Stomach smooth muscle (tissue), 2 donors: ENCODE data around the gene TENM4.

Experiments used
- H3K27ac ChIP-seq: one replicate; pipeline ENCODE4 v1.7.0; 2013; ENCODE audit warnings: mild to moderate bottlenecking, low read length, inconsistent platforms
- H3K27me3 ChIP-seq, 2 donors: one replicate each; pipeline ENCODE4 v1.7.0; 2013; ENCODE audit warnings: low read length in 2 of 2; ENCODE audit not compliant: insufficient read depth in 2 of 2, control insufficient read depth in 1 of 2
- H3K36me3 ChIP-seq, 2 donors: one replicate each; pipeline ENCODE4 v1.7.0; 2013; ENCODE audit warnings: low read length in 2 of 2; ENCODE audit not compliant: control insufficient read depth in 2 of 2, insufficient read depth in 2 of 2
- H3K4me1 ChIP-seq: one replicate; pipeline ENCODE4 v1.7.0; 2013; ENCODE audit warnings: low read length; ENCODE audit not compliant: control insufficient read depth, insufficient read depth
- H3K4me3 ChIP-seq, 2 donors: one replicate each; pipeline ENCODE4 v1.7.0; 2013; ENCODE audit warnings: low read length in 2 of 2
- H3K9ac ChIP-seq, 2 donors: one replicate each; pipeline ENCODE4 v1.7.0; 2013; ENCODE audit warnings: low read length in 2 of 2, mild to moderate bottlenecking in 1 of 2
- H3K9me3 ChIP-seq, 2 donors: one replicate each; pipeline ENCODE4 v1.7.0; 2013; ENCODE audit warnings: low read length in 2 of 2; ENCODE audit not compliant: control insufficient read depth in 2 of 2
- donor health status: healthy.
- donor health status: Pancreatic carcinoma.

The TENM4 gene

GRCh38 chr11:79471071-79471844, 30.4 kb upstream of the TENM4 start:
- peaks cover 2% of the 10 kb centered on the region in 2 donors for H3K27me3 ChIP-seq

GRCh38 chr11:79470161-79470560, 29.3 kb upstream of the TENM4 start:
- H3K9ac ChIP-seq: no peak overlapping the region
- H3K27ac ChIP-seq: no peak overlapping the region
- peaks cover 2% of the 10 kb centered on the region in 2 donors for H3K27me3 ChIP-seq
- no peak overlapping the region for H3K4me3 ChIP-seq
- no peaks in the 10 kb centered on the region for H3K36me3 ChIP-seq
- H3K4me1 ChIP-seq: no peaks in the 10 kb centered on the region
- H3K9me3 ChIP-seq: peaks cover 0 to 3% of the 10 kb centered on the region in 2 donors

More at GRCh38 chr11:79471071-79471844, 30.4 kb upstream of the TENM4 start:
- H3K9me3 ChIP-seq: peaks cover 0 to 3% of the 10 kb centered on the region in 2 donors
- H3K27ac ChIP-seq: no peak overlapping the region
- no peaks in the 10 kb centered on the region for H3K36me3 ChIP-seq
- H3K4me1 ChIP-seq: no peaks in the 10 kb centered on the region
- no peak overlapping the region for H3K9ac ChIP-seq
- no peak overlapping the region for H3K4me3 ChIP-seq

GRCh38 chr11:79467761-79468160, 26.9 kb upstream of the TENM4 start:
- Histone ChIP-seq H3K27me3 (peaks cover 0 to 2% of the 10 kb centered on the region in 2 donors), H3K27ac (no peak overlapping the region), H3K9ac (no peak overlapping the region), H3K9me3 (no peaks in the 10 kb centered on the region), H3K36me3 (no peaks in the 10 kb centered on the region), H3K4me1 (no peaks in the 10 kb centered on the region), H3K4me3 (no peak overlapping the region)

GRCh38 chr11:79466411-79466810, 25.6 kb upstream of the TENM4 start:
- H3K27ac ChIP-seq: no peak overlapping the region
- no peak overlapping the region for H3K4me3 ChIP-seq
- H3K27me3 ChIP-seq: no peaks in the 10 kb centered on the region
- H3K9ac ChIP-seq: no peak overlapping the region
- no peaks in the 10 kb centered on the region for H3K36me3 ChIP-seq
- H3K4me1 ChIP-seq: no peaks in the 10 kb centered on the region
- no peaks in the 10 kb centered on the region for H3K9me3 ChIP-seq

GRCh38 chr11:79465160-79465559, 24.3 kb upstream of the TENM4 start:
- Histone ChIP-seq H3K4me3 (no peak overlapping the region), H3K9me3 (no peaks in the 10 kb centered on the region), H3K27me3 (no peaks in the 10 kb centered on the region), H3K36me3 (no peaks in the 10 kb centered on the region), H3K27ac (no peak overlapping the region), H3K9ac (no peak overlapping the region), H3K4me1 (no peaks in the 10 kb centered on the region)

GRCh38 chr11:79461666-79462645, 21.1 kb upstream of the TENM4 start:
- Histone ChIP-seq H3K27ac (no peak overlapping the region), H3K4me1 (no peaks in the 10 kb centered on the region), H3K4me3 (no peak overlapping the region), H3K27me3 (no peaks in the 10 kb centered on the region), H3K36me3 (no peaks in the 10 kb centered on the region), H3K9me3 (no peaks in the 10 kb centered on the region), H3K9ac (no peak overlapping the region)

GRCh38 chr11:79461144-79461543, 20.3 kb upstream of the TENM4 start:
- Histone ChIP-seq H3K4me1 (no peaks in the 10 kb centered on the region), H3K27me3 (peaks cover 0 to 5% of the 10 kb centered on the region in 2 donors), H3K36me3 (no peaks in the 10 kb centered on the region), H3K27ac (no peak overlapping the region), H3K4me3 (no peak overlapping the region), H3K9ac (no peak overlapping the region), H3K9me3 (no peaks in the 10 kb centered on the region)

- Histone ChIP-seq H3K9ac (no peak overlapping the region), H3K9me3 (no peaks in the 10 kb centered on the region)
These were observed 17.9 kb upstream of the TENM4 start for GRCh38 chr11:79458709-79459108.

GRCh38 chr11:79456501-79456900, 15.7 kb upstream of the TENM4 start:
- no peak overlapping the region for H3K27ac ChIP-seq
- peaks cover 4 to 9% of the 10 kb centered on the region in 2 donors for H3K27me3 ChIP-seq
- no peaks in the 10 kb centered on the region for H3K9me3 ChIP-seq
- H3K9ac ChIP-seq: no peak overlapping the region
- H3K4me3 ChIP-seq: no peak overlapping the region
- no peaks in the 10 kb centered on the region for H3K4me1 ChIP-seq
- H3K36me3 ChIP-seq: no peaks in the 10 kb centered on the region

More at GRCh38 chr11:79458709-79459108, 17.9 kb upstream of the TENM4 start:
- Histone ChIP-seq H3K27me3 (peaks cover 4 to 9% of the 10 kb centered on the region in 2 donors), H3K27ac (no peak overlapping the region), H3K36me3 (no peaks in the 10 kb centered on the region), H3K4me3 (no peak overlapping the region), H3K4me1 (no peaks in the 10 kb centered on the region)

GRCh38 chr11:79453617-79454016, 12.8 kb upstream of the TENM4 start:
- H3K36me3 ChIP-seq: no peaks in the 10 kb centered on the region
- no peaks in the 10 kb centered on the region for H3K4me1 ChIP-seq
- H3K4me3 ChIP-seq: no peak overlapping the region

More at GRCh38 chr11:79453617-79454016, 12.8 kb upstream of the TENM4 start:
- Histone ChIP-seq H3K9me3 (no peaks in the 10 kb centered on the region), H3K27ac (no peak overlapping the region), H3K9ac (no peak overlapping the region), H3K27me3 (peaks cover 4 to 9% of the 10 kb centered on the region in 2 donors)
